Stimulated activated naive CD4-positive, alpha-beta T cell (primary cell): ENCODE measurements around the gene FBN3.
"Not testable (repeated sequence)": the region's sequence is repeated elsewhere in the genome, so short reads cannot be mapped to it uniquely, and the experiment has no call there.

Source experiments
- DNase-seq, 6 experiments: peaks; one replicate each; lab custom pipeline; 2025; lab: John Stamatoyannopoulos, UW

FBN3 gene

GRCh38 chr19:8056533-8056932 is 92.9 kb downstream of the FBN3 start:
- DNase-seq = no peak

GRCh38 chr19:8054169-8054568 is 95.2 kb downstream of the FBN3 start:
- DNase-seq = no peak

GRCh38 chr19:8052464-8052859 is 96.9 kb downstream of the FBN3 start, which contains the start of gene CCL25:
TSS of gene CCL25 (plus strand) at chr19:8052760. CDS start at chr19:8053050, 290 bp downstream.
- no peak for DNase-seq

- DNase-seq = peak; percentile 66 to 89 (median 81)
Observed at GRCh38 chr19:8050274-8051096, 98.9 kb downstream of the FBN3 start.

- no peak for DNase-seq
Observed at GRCh38 chr19:8046569-8047165, 102.7 kb downstream of the FBN3 start.

- DNase-seq = no peak
Observed at GRCh38 chr19:8045872-8046568, 103.4 kb downstream of the FBN3 start.

GRCh38 chr19:8044018-8044417 is 105.4 kb downstream of the FBN3 start:
- DNase-seq = no peak

GRCh38 chr19:8042900-8043299 is 106.5 kb downstream of the FBN3 start:
- DNase-seq = no peak

- no peak for DNase-seq
Observed at GRCh38 chr19:8041531-8041931, 107.9 kb downstream of the FBN3 start.

GRCh38 chr19:8039231-8039630 is 110.2 kb downstream of the FBN3 start:
- DNase-seq = no peak

- no peak for DNase-seq
Observed at GRCh38 chr19:8038815-8039214, 110.6 kb downstream of the FBN3 start.

GRCh38 chr19:8036434-8037099 is 112.8 kb downstream of the FBN3 start:
- DNase-seq = no peak

- DNase-seq = no peak
Observed at GRCh38 chr19:8034178-8034525, 115.2 kb downstream of the FBN3 start.

GRCh38 chr19:8033287-8034177 is 115.9 kb downstream of the FBN3 start:
- DNase-seq = not testable (repeated sequence)

GRCh38 chr19:8030960-8031359 is 118.4 kb downstream of the FBN3 start:
- DNase-seq = no peak

- no peak for DNase-seq
Observed at GRCh38 chr19:8028951-8029491, 120.4 kb downstream of the FBN3 start.

- no peak for DNase-seq
Observed at GRCh38 chr19:8025316-8025715, 124.1 kb downstream of the FBN3 start.

- DNase-seq = not testable (repeated sequence)
Observed at GRCh38 chr19:8024256-8024655, 125.1 kb downstream of the FBN3 start.

GRCh38 chr19:8023371-8023770 is 126.0 kb downstream of the FBN3 start:
- DNase-seq = no peak

- DNase-seq = no peak
Observed at GRCh38 chr19:8022275-8022674, 127.1 kb downstream of the FBN3 start.

- no peak for DNase-seq
Observed at GRCh38 chr19:8021374-8021773, 128.0 kb downstream of the FBN3 start.
